NCI-H1092 (cell line): Measurements from ENCODE around the gene AP2B1.
"Not testable (repeated sequence)": the region's sequence is repeated elsewhere in the genome, so short reads cannot be mapped to it uniquely, and the experiment has no call there.

Experiments used
- DNase-seq: peaks from one replicate; lab custom pipeline; 2025; lab: John Stamatoyannopoulos, UW

AP2B1 gene

GRCh38 chr17:35587074-35587961 lies at the start of gene AP2B1:
TSS of gene AP2B1 (plus strand) at chr17:35587322. CDS start at chr17:35594031, 6,709 bp downstream.
- peak; percentile 90 for DNase-seq

- no peak for DNase-seq
Measured at GRCh38 chr17:35537601-35538141, 49.5 kb upstream of the AP2B1 start, which contains the start of gene SLFN12L. TSS of gene SLFN12L (minus strand) at chr17:35537678. CDS start at chr17:35522364, 15,314 bp downstream.

GRCh38 chr17:35539659-35540026 lies 47.5 kb upstream of the AP2B1 start:
- no peak for DNase-seq

- no peak for DNase-seq
Measured at GRCh38 chr17:35540589-35541404, 46.3 kb upstream of the AP2B1 start.

- DNase-seq = no peak
Measured at GRCh38 chr17:35541434-35541833, 45.7 kb upstream of the AP2B1 start.

- DNase-seq = no peak
Measured at GRCh38 chr17:35542990-35543389, 44.1 kb upstream of the AP2B1 start.

GRCh38 chr17:35543856-35544255 lies 43.3 kb upstream of the AP2B1 start:
- DNase-seq = no peak

- no peak for DNase-seq
Measured at GRCh38 chr17:35545150-35545549, 42.0 kb upstream of the AP2B1 start.

GRCh38 chr17:35546487-35546886 lies 40.6 kb upstream of the AP2B1 start:
- DNase-seq = no peak

- DNase-seq = no peak
Measured at GRCh38 chr17:35548208-35548810, 38.8 kb upstream of the AP2B1 start.

- no peak for DNase-seq
Measured at GRCh38 chr17:35548978-35549377, 38.1 kb upstream of the AP2B1 start.

GRCh38 chr17:35553310-35553709 lies 33.8 kb upstream of the AP2B1 start:
- no peak for DNase-seq

- no peak for DNase-seq
Measured at GRCh38 chr17:35554668-35555067, 32.5 kb upstream of the AP2B1 start.

GRCh38 chr17:35555691-35556090 lies 31.4 kb upstream of the AP2B1 start:
- no peak for DNase-seq

- DNase-seq = no peak
Measured at GRCh38 chr17:35557353-35557752, 29.8 kb upstream of the AP2B1 start.

- no peak for DNase-seq
Measured at GRCh38 chr17:35559495-35560210, 27.5 kb upstream of the AP2B1 start.

GRCh38 chr17:35560703-35561102 lies 26.4 kb upstream of the AP2B1 start, which contains the start of gene SLFN14:
TSS of gene SLFN14 (minus strand) at chr17:35560819. CDS start at chr17:35558062, 2,757 bp downstream.
- no peak for DNase-seq

- DNase-seq = not testable (repeated sequence)
Measured at GRCh38 chr17:35563181-35563580, 23.9 kb upstream of the AP2B1 start.

GRCh38 chr17:35566968-35567367 lies 20.2 kb upstream of the AP2B1 start:
- DNase-seq = no peak

GRCh38 chr17:35568561-35568960 lies 18.6 kb upstream of the AP2B1 start:
- DNase-seq = no peak

GRCh38 chr17:35569405-35569804 lies 17.7 kb upstream of the AP2B1 start:
- DNase-seq = no peak
